Kidney (tissue), 14 donors: ENCODE data around the gene CCDC3. TPM values are rescaled to one million over a fixed set of nuclear protein-coding genes. Genes with fewer than 3 reads are reported as not detected.

Experiments used
- DNase-seq, 5 donors: peaks; one replicate each; pipeline ENCODE4 v3.0.0-alpha.2; 2013 to 2020
- FAIRE-seq: peaks from 2 replicates; lab custom pipeline; 2012; peaks lifted over from hg19 to GRCh38; lab: Jason Lieb, UNC
- H3K27ac ChIP-seq, 2 donors: one replicate each; pipeline ENCODE4 v1.7.0; 2013; ENCODE audit warnings: low read depth in 2 of 2, low read length in 2 of 2, inconsistent platforms in 1 of 2
- H3K27me3 ChIP-seq: one replicate; pipeline ENCODE4 v1.7.1; 2013; ENCODE audit warnings: low read length, inconsistent platforms; ENCODE audit not compliant: control insufficient read depth, insufficient read depth
- H3K36me3 ChIP-seq, 3 donors: one replicate each; pipeline versions ENCODE4 v1.7.0 to v1.7.1; 2013; ENCODE audit warnings: low read length in 3 of 3, control low read depth in 1 of 3, inconsistent platforms in 1 of 3; ENCODE audit not compliant: insufficient read depth in 3 of 3, control insufficient read depth in 2 of 3
- H3K4me1 ChIP-seq, 3 donors: one replicate each; pipeline versions ENCODE4 v1.7.0 to v1.7.1; 2013; ENCODE audit warnings: low read length in 3 of 3, inconsistent platforms in 1 of 3, low read depth in 1 of 3; ENCODE audit not compliant: control insufficient read depth in 2 of 3, insufficient read depth in 2 of 3
- H3K4me3 ChIP-seq, 3 donors: one replicate each; pipeline versions ENCODE4 v1.7.0 to v1.8.1; 2013; ENCODE audit warnings: low read length in 3 of 3, control low read depth in 1 of 3, inconsistent platforms in 1 of 3
- H3K9ac ChIP-seq, 3 donors: one replicate each; pipeline versions ENCODE4 v1.7.0 to v1.7.1; 2013; ENCODE audit warnings: low read length in 3 of 3, control low read depth in 1 of 3, inconsistent platforms in 1 of 3
- H3K9me3 ChIP-seq, 3 donors: one replicate each; pipeline versions ENCODE4 v1.7.0 to v1.7.1; 2013; ENCODE audit warnings: low read length in 3 of 3, control low read depth in 1 of 3, inconsistent platforms in 1 of 3; ENCODE audit not compliant: control insufficient read depth in 2 of 3, insufficient read depth in 1 of 3
- CTCF ChIP-seq: IDR thresholded peaks from 3 replicates; pipeline ENCODE4 v1.5.1; 2012; ENCODE audit warnings: mild to moderate bottlenecking, moderate library complexity, borderline replicate concordance; ENCODE audit not compliant: insufficient read depth; ENCODE audit errors: extremely low read depth
- intact Hi-C: fragments of 100-400 bp; cut with DNase I; formaldehyde crosslinking; loops from one replicate; pipeline ENCODE4 v1.11.1; 2022
- polyA plus RNA-seq: library from polyadenylated mRNA; stranded (reverse); fragments of 350-450 nt; fragmentation: Illumina TruSeq; extraction: RNeasy Lipid Tissue Mini Kit (QIAGEN cat#74804); gene quantifications from one replicate; pipeline ENCODE4 v1.2.3, GENCODE V29; 2014; ENCODE audit warnings: low read depth, low replicate concordance; ENCODE audit not compliant: insufficient read depth
- total RNA-seq: library from RNA; stranded (reverse); fragmentation: NEBNext Ultra II Directional; extraction: Animal tissue kit (Norgen Biotek cat#: 25700); gene quantifications from one replicate; pipeline ENCODE4 v1.2.1, GENCODE V29; 2021
- donor health status: control.
- donor health status: control.
- donor health status: control.
- donor health status: control.
- donor health status: control.
- donor health status: DM: yes; HTN: yes; CAD: no.
- donor health status: Normal renal cell carcinoma (clear cell type).

The CCDC3 gene
- total and polyA plus RNA-seq, 2 donors from 2014 or later, result 9.7 to 33.5 TPM

DNA sequence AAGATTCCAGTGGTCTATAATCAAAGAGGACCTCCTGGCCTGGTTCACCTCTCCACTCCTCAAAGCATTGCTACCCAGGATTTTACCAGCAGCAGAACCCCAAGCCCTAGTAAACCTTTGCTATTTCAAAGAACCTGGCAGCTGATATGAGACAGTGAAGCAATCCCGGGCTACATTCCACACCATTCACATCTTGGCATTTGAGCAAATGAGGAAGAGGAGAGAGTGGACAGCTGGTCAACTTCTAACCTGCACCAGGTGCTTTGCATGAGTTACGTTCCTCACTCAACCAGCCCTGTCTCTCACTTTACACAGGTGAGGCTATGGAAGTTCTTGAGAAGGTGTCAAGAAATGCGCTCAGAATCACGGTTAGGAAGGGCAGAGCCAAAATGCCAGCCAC lies 1.1 kb downstream of the CCDC3 start:
- H3K9ac ChIP-seq, result no peak overlapping the region
- no peak overlapping the region for H3K27ac ChIP-seq
- peak overlapping the region in 2 of 3 donors; percentile 13 to 22 for H3K4me3 ChIP-seq
- FAIRE-seq (no peak), DNase-seq (no peak)
- no peaks in the 10 kb centered on the region for H3K27me3 ChIP-seq
- intact Hi-C loops, result no loop called here
- no peaks in the 10 kb centered on the region for H3K4me1 ChIP-seq
- no peaks in the 10 kb centered on the region for H3K9me3 ChIP-seq
- TF ChIP-seq CTCF, result no peak
- no peaks in the 10 kb centered on the region for H3K36me3 ChIP-seq

GRCh38 chr10:12999849-13000248 lies 1.7 kb downstream of the CCDC3 start:
- Histone ChIP-seq H3K27me3 (no peaks in the 10 kb centered on the region), H3K36me3 (no peaks in the 10 kb centered on the region), H3K4me1 (no peaks in the 10 kb centered on the region), H3K4me3 (no peak overlapping the region), H3K9me3 (no peaks in the 10 kb centered on the region), H3K27ac (no peak overlapping the region), H3K9ac (no peak overlapping the region)
- FAIRE-seq (no peak), DNase-seq (no peak)
- no peak for TF ChIP-seq CTCF
- intact Hi-C loops, result no loop called here

DNA sequence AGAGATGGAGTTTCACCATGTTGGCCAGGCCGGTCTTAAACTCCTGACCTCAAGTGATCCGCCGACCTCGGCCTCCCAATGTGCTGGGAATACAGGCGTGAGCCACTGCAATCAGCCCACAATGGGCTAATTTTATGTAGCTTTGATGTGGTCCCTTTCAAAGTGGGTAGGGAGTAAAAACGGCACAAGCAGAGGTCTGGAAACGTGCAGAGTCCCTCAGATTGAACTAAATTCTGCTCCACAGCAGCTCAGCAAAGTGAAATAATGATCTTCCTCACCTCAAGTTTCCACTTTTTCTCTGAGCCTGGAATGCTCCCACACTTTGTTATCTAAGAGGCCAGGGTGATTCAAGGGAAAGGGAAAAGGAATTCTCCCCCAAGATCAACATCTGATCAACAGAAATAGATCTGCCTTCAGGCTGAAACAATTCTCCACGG lies 6.1 kb downstream of the CCDC3 start:
- H3K4me1 ChIP-seq, result no peaks in the 10 kb centered on the region
- intact Hi-C loops, result no loop called here
- no peak for TF ChIP-seq CTCF

GRCh38 chr10:12993595-12993994 lies 7.9 kb downstream of the CCDC3 start:
- no peaks in the 10 kb centered on the region for H3K36me3 ChIP-seq
- H3K4me3 ChIP-seq, result no peak overlapping the region
- FAIRE-seq (no peak), DNase-seq (no peak)
- no peaks in the 10 kb centered on the region for H3K27me3 ChIP-seq
- H3K4me1 ChIP-seq, result no peaks in the 10 kb centered on the region
- intact Hi-C loops, result no loop called here
- H3K9me3 ChIP-seq, result no peaks in the 10 kb centered on the region
- H3K27ac ChIP-seq, result no peak overlapping the region
- TF ChIP-seq CTCF, result no peak
- no peak overlapping the region for H3K9ac ChIP-seq

More for the DNA sequence above, 6.1 kb downstream of the CCDC3 start:
- Histone ChIP-seq H3K27ac (no peak overlapping the region), H3K9me3 (no peaks in the 10 kb centered on the region), H3K4me3 (no peak overlapping the region), H3K27me3 (no peaks in the 10 kb centered on the region), H3K36me3 (no peaks in the 10 kb centered on the region), H3K9ac (no peak overlapping the region)
- peak in 1 of 5 donors; percentile 77 for DNase-seq
- FAIRE-seq, result no peak
